ENCODE data around the gene OSGIN1. TPM values are rescaled to one million over a fixed set of nuclear protein-coding genes. Genes with fewer than 3 reads are reported as not detected.
A peak's percentile ranks its signal among the peaks of the same experiment; 100 is the strongest.

The OSGIN1 gene
- polyA plus RNA-seq, 3 donors, result 1.8 to 4.0 (median 2.0) TPM

DNA sequence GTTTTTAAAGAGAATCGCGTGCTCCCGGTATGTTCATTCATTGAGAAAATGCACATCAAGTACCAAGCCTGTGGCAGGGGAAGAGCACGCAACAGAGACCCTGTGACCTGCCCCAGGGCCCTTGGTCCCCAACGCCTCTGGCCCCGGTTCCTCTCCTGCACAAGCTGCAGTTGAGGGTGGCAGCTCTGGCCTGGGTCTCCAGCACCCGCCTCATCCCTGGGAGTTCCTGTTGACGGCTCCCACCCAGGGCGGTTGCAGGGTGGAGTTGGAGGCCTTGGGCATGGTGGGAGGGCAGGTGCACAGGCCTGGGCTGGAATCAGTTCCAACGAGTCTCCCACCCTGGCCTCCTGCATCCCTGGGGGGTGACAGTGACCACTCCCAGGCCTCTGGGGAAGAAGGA is 20.0 kb downstream of the OSGIN1 start:
- Histone ChIP-seq H3K27me3 (ENCODE audit: control insufficient read depth in 2 of 2, insufficient read depth in 2 of 2, low read length in 2 of 2) (peaks cover 6 to 34% of the 10 kb centered on the region in 2 donors), H2AFZ (ENCODE audit: insufficient read depth, low read depth, low read length, poor library complexity, severe bottlenecking) (no peak overlapping the region)
- DNase-seq, result no peak

DNA sequence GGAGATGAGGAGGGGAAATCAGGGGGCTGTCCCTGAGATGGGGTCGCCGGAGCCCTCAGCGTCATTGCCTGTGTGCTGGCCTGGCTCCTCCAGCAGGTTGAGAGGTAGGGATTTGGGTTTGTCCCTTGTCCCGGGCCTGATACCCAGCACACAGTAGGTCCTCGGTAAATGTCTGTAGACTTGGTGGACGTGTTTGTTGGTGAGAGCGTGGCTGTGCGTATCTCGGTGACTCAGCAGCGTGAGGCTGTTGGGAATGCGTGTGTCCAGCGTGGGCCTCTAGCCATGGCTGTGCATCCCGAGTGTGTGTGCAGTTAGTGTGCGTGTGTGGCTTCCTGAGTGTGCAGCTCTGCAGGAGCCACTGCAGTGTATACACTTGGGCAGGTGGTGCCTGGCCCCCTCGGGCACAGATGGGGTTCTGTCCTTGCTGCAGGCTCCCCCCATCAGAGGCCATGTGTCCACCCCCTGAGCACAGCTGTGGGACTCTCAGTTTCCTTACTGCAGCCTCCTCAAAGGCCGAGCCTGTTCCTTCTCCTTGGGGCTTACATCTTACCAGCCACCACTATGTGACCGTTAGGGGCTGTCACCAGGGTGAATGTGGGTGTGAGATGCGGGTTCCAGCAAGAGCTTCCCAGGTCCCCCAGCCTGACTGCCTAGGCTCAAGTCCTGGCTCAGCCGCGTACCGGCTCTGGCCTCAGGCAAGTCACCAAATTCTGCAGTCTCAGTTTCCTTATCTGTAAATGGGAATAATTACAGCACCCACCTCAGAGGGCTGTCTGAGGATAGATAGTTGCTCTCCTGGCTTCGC is 20.7 kb downstream of the OSGIN1 start:
- H3K27me3 Mint-ChIP-seq (ENCODE audit: low read depth in 3 of 3), result peaks cover 44 to 49% (median 49%) of the 10 kb centered on the region in 3 donors

More for the DNA sequence above, 20.0 kb downstream of the OSGIN1 start:
- Histone ChIP-seq H4K20me1 (ENCODE audit: insufficient read depth, low read length) (no peaks in the 10 kb centered on the region), H3K36me3 (replicated peaks in 1 of 2; ENCODE audit: control insufficient read depth in 1 of 2, insufficient read depth in 2 of 2, low read length in 2 of 2) (no peaks in the 10 kb centered on the region), H3K9me3 (replicated peaks in 1 of 2; ENCODE audit: control insufficient read depth in 1 of 2, insufficient read depth in 1 of 2, low read length in 2 of 2) (peaks cover 8 to 11% of the 10 kb centered on the region in 2 donors), H3K9ac (ENCODE audit: insufficient read depth, low read length, poor library complexity, severe bottlenecking) (no peak overlapping the region), H3K4me3 (replicated peaks in 1 of 3; ENCODE audit: low read depth in 2 of 3, low read length in 3 of 3) (no peak overlapping the region), H3K27ac (ENCODE audit: low read depth in 1 of 2, low read length in 2 of 2) (no peak overlapping the region), H3K4me2 (replicated peaks; ENCODE audit: extremely low read depth, low read length, poor library complexity, severe bottlenecking) (no peak overlapping the region), H3K79me2 (ENCODE audit: insufficient read depth, low read length) (no peaks in the 10 kb centered on the region), H3K4me1 (ENCODE audit: control insufficient read depth in 1 of 2, insufficient read depth in 2 of 2, low read length in 2 of 2) (no peaks in the 10 kb centered on the region)
- intact Hi-C loops (cut with micrococcal nuclease), result no loop called here
- no peak overlapping the region for H3K4me3 Mint-ChIP-seq
- peaks cover 38 to 48% (median 47%) of the 10 kb centered on the region in 3 donors for H3K27me3 Mint-ChIP-seq (ENCODE audit: low read depth in 3 of 3)
- TF ChIP-seq, protein P1, sequence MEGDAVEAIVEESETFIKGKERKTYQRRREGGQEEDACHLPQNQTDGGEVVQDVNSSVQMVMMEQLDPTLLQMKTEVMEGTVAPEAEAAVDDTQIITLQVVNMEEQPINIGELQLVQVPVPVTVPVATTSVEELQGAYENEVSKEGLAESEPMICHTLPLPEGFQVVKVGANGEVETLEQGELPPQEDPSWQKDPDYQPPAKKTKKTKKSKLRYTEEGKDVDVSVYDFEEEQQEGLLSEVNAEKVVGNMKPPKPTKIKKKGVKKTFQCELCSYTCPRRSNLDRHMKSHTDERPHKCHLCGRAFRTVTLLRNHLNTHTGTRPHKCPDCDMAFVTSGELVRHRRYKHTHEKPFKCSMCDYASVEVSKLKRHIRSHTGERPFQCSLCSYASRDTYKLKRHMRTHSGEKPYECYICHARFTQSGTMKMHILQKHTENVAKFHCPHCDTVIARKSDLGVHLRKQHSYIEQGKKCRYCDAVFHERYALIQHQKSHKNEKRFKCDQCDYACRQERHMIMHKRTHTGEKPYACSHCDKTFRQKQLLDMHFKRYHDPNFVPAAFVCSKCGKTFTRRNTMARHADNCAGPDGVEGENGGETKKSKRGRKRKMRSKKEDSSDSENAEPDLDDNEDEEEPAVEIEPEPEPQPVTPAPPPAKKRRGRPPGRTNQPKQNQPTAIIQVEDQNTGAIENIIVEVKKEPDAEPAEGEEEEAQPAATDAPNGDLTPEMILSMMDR (IDR thresholded peaks at IDR 0.05), result no peak
- no peaks in the 10 kb centered on the region for H3K4me1 Mint-ChIP-seq
- peaks cover 2 to 18% (median 10%) of the 10 kb centered on the region in 7 donors for H3K9me3 Mint-ChIP-seq
- H3K27ac Mint-ChIP-seq, result no peak overlapping the region
- H3K36me3 Mint-ChIP-seq, result no peaks in the 10 kb centered on the region
- whole genome bisulfite sequencing (ENCODE audit: insufficient coverage), result 80% methylated on average over 7 of the region's 10 CpGs

More for the DNA sequence above, 20.7 kb downstream of the OSGIN1 start:
- Histone ChIP-seq H3K27me3 (ENCODE audit: control insufficient read depth in 2 of 2, insufficient read depth in 2 of 2, low read length in 2 of 2) (peaks cover 6 to 33% of the 10 kb centered on the region in 2 donors), H3K9ac (ENCODE audit: insufficient read depth, low read length, poor library complexity, severe bottlenecking) (no peak overlapping the region), H3K9me3 (replicated peaks in 1 of 2; ENCODE audit: control insufficient read depth in 1 of 2, insufficient read depth in 1 of 2, low read length in 2 of 2) (peaks cover 15 to 18% of the 10 kb centered on the region in 2 donors), H4K20me1 (ENCODE audit: insufficient read depth, low read length) (no peaks in the 10 kb centered on the region), H2AFZ (ENCODE audit: insufficient read depth, low read depth, low read length, poor library complexity, severe bottlenecking) (no peak overlapping the region), H3K79me2 (ENCODE audit: insufficient read depth, low read length) (no peaks in the 10 kb centered on the region), H3K4me2 (replicated peaks; ENCODE audit: extremely low read depth, low read length, poor library complexity, severe bottlenecking) (no peak overlapping the region), H3K36me3 (replicated peaks in 1 of 2; ENCODE audit: control insufficient read depth in 1 of 2, insufficient read depth in 2 of 2, low read length in 2 of 2) (no peaks in the 10 kb centered on the region), H3K4me1 (ENCODE audit: control insufficient read depth in 1 of 2, insufficient read depth in 2 of 2, low read length in 2 of 2) (no peaks in the 10 kb centered on the region), H3K27ac (ENCODE audit: low read depth in 1 of 2, low read length in 2 of 2) (no peak overlapping the region), H3K4me3 (replicated peaks in 1 of 3; ENCODE audit: low read depth in 2 of 3, low read length in 3 of 3) (no peak overlapping the region)
- Mint-ChIP-seq H3K4me3 (no peak overlapping the region), H3K9me3 (peaks cover 7 to 25% (median 17%) of the 10 kb centered on the region in 7 donors), H3K36me3 (no peaks in the 10 kb centered on the region), H3K4me1 (no peaks in the 10 kb centered on the region), H3K27ac (peak overlapping the region in 1 of 7 donors; percentile 50)
- TF ChIP-seq, protein P1 (IDR thresholded peaks at IDR 0.05), result no peak
- 82% methylated on average over 18 of the region's 22 CpGs for WGBS (ENCODE audit: insufficient coverage)
- intact Hi-C loops (cut with micrococcal nuclease), result no loop called here
- no peak for DNase-seq

Data from CD14-positive monocyte (primary cell).